Inferior parietal cortex (tissue), 1 donor: ENCODE measurements around the gene AVPR1B.
A peak's percentile ranks its signal among the peaks of the same experiment; 100 is the strongest.
"Not testable (repeated sequence)": the region's sequence is repeated elsewhere in the genome, so short reads cannot be mapped to it uniquely, and the experiment has no call there.

Experiments used
- DNase-seq: peaks from one replicate; pipeline ENCODE4 v3.0.0-alpha.2; 2016; ENCODE audit errors: extremely low spot score

AVPR1B gene

GRCh38 chr1:206082831-206083695 is 34.1 kb downstream of the AVPR1B start:
- no peak for DNase-seq

- DNase-seq = no peak
Observed at GRCh38 chr1:206081856-206082255, 35.3 kb downstream of the AVPR1B start.

GRCh38 chr1:206080026-206080820 is 37.0 kb downstream of the AVPR1B start:
- DNase-seq = no peak

- no peak for DNase-seq
Observed at GRCh38 chr1:206079135-206079534, 38.1 kb downstream of the AVPR1B start.

GRCh38 chr1:206075786-206076755 is 41.1 kb downstream of the AVPR1B start:
- peak; percentile 25 for DNase-seq

- DNase-seq = peak; percentile 29
Observed at GRCh38 chr1:206074839-206075238, 42.3 kb downstream of the AVPR1B start.

GRCh38 chr1:206070627-206071304 is 46.4 kb downstream of the AVPR1B start:
- DNase-seq = no peak

- DNase-seq = no peak
Observed at GRCh38 chr1:206068314-206068713, 48.9 kb downstream of the AVPR1B start.

GRCh38 chr1:206067486-206068227 is 49.5 kb downstream of the AVPR1B start:
- DNase-seq = no peak

- no peak for DNase-seq
Observed at GRCh38 chr1:206066479-206067171, 50.6 kb downstream of the AVPR1B start.

GRCh38 chr1:206065547-206066145 is 51.5 kb downstream of the AVPR1B start:
- DNase-seq = no peak

GRCh38 chr1:206064501-206064900 is 52.7 kb downstream of the AVPR1B start:
- not testable (repeated sequence) for DNase-seq

- DNase-seq = not testable (repeated sequence)
Observed at GRCh38 chr1:206064001-206064400, 53.2 kb downstream of the AVPR1B start.

- DNase-seq = no peak
Observed at GRCh38 chr1:206062464-206062863, 54.7 kb downstream of the AVPR1B start.

- DNase-seq = no peak
Observed at GRCh38 chr1:206060844-206061243, 56.3 kb downstream of the AVPR1B start.
